Adrenal gland (tissue), 5 donors: ENCODE data around the gene TPSD1.

ENCODE experiments used
- POLR2A ChIP-seq, 2 donors: fragments of 450-650 bp; IDR thresholded peaks; one replicate each; pipeline ENCODE4 v1.6.1; 2017; ENCODE audit warnings: antibody characterized with exemption in 2 of 2, mild to moderate bottlenecking in 2 of 2, moderate library complexity in 1 of 2
- TF ChIP-seq, protein P1 (sequence below), 6 experiments: fragments of 450-650 bp in 4 of 6; fragments of 200-600 bp in 2 of 6; sonication (generic) in 1 of 6; IDR thresholded peaks; 1 replicate in 5 of 6; 2 replicates in 1 of 6; pipeline versions ENCODE4 v1.5.1 to v1.8.0; 2016 to 2021; ENCODE audit warnings: antibody characterized with exemption in 6 of 6, mild to moderate bottlenecking in 2 of 6, moderate library complexity in 1 of 6
- donor health status: DM: no; HTN: no; CAD: no.

DNA sequence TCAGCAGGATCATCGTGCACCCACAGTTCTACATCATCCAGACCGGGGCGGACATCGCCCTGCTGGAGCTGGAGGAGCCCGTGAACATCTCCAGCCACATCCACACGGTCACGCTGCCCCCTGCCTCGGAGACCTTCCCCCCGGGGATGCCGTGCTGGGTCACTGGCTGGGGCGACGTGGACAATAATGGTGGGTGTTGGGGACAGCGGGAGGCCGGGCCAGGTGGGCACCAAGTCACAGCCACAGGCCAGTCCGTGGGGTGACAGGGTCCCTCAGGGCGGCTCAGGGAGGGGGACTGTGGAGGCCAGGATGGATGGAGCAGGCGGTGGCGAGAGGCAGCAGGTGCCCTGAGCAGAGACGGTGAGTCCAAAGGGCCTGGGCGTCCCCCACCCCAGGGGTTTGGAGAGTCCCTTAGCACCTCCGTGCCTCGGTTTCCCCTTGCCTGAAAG lies 1.0 kb downstream of the TPSD1 start:
- TF ChIP-seq, protein P1, sequence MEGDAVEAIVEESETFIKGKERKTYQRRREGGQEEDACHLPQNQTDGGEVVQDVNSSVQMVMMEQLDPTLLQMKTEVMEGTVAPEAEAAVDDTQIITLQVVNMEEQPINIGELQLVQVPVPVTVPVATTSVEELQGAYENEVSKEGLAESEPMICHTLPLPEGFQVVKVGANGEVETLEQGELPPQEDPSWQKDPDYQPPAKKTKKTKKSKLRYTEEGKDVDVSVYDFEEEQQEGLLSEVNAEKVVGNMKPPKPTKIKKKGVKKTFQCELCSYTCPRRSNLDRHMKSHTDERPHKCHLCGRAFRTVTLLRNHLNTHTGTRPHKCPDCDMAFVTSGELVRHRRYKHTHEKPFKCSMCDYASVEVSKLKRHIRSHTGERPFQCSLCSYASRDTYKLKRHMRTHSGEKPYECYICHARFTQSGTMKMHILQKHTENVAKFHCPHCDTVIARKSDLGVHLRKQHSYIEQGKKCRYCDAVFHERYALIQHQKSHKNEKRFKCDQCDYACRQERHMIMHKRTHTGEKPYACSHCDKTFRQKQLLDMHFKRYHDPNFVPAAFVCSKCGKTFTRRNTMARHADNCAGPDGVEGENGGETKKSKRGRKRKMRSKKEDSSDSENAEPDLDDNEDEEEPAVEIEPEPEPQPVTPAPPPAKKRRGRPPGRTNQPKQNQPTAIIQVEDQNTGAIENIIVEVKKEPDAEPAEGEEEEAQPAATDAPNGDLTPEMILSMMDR (IDR thresholded peaks at IDR 0.05): no peak
- no peak for TF ChIP-seq POLR2A (IDR thresholded peaks at IDR 0.05)
